Endodermal cell (in vitro differentiated cells): ENCODE results near the gene TLR4. TPM values are rescaled to one million over a fixed set of nuclear protein-coding genes. Genes with fewer than 3 reads are reported as not detected.
A peak's percentile ranks its signal among the peaks of the same experiment; 100 is the strongest.

ENCODE experiments used
- DNase-seq: peaks from one replicate; pipeline ENCODE4 v3.0.0-alpha.2; 2017
- H3K27ac ChIP-seq: 2 replicates; pipeline ENCODE4 v1.5.1; 2013; ENCODE audit warnings: mild to moderate bottlenecking, low read depth, low read length, moderate library complexity
- H3K27me3 ChIP-seq: 2 replicates; pipeline ENCODE4 v1.6.1; 2013; ENCODE audit warnings: mild to moderate bottlenecking, low read length, moderate library complexity; ENCODE audit not compliant: insufficient read depth, control insufficient read depth, poor library complexity, severe bottlenecking
- H3K36me3 ChIP-seq: 2 replicates; pipeline ENCODE4 v1.7.0; 2013; ENCODE audit warnings: mild to moderate bottlenecking, low read length, moderate library complexity; ENCODE audit not compliant: control insufficient read depth, insufficient read depth
- H3K4me1 ChIP-seq: one replicate; pipeline ENCODE4 v1.7.0; 2013; ENCODE audit warnings: low read length; ENCODE audit not compliant: control insufficient read depth, insufficient read depth
- H3K4me3 ChIP-seq: 2 replicates; pipeline ENCODE4 v1.5.1; 2013; ENCODE audit warnings: mild to moderate bottlenecking, low read length, moderate library complexity
- H3K9ac ChIP-seq: 2 replicates; pipeline ENCODE4 v1.6.1; 2013; ENCODE audit warnings: mild to moderate bottlenecking, low read length, moderate library complexity; ENCODE audit not compliant: poor library complexity, severe bottlenecking; ENCODE audit errors: extremely low read depth
- H3K9me3 ChIP-seq: 2 replicates; pipeline ENCODE4 v1.6.1; 2013; ENCODE audit warnings: mild to moderate bottlenecking, low read length, moderate library complexity; ENCODE audit not compliant: control insufficient read depth
- H3K27ac Mint-ChIP-seq: 2 replicates; pipeline ENCODE4 v1.8.0; 2020; ENCODE audit warnings: mixed read lengths
- H3K27me3 Mint-ChIP-seq: 2 replicates; pipeline ENCODE4 v1.8.0; 2021; ENCODE audit warnings: mild to moderate bottlenecking, mixed read lengths; ENCODE audit not compliant: insufficient read depth
- H3K36me3 Mint-ChIP-seq: 2 replicates; pipeline ENCODE4 v1.8.0; 2020; ENCODE audit warnings: low read depth, mixed read lengths
- H3K4me1 Mint-ChIP-seq: 2 replicates; pipeline ENCODE4 v1.8.0; 2020; ENCODE audit warnings: mixed read lengths
- H3K4me3 Mint-ChIP-seq: 2 replicates; pipeline ENCODE4 v1.8.0; 2020; ENCODE audit warnings: mild to moderate bottlenecking, moderate library complexity, mixed read lengths
- H3K9me3 Mint-ChIP-seq: 2 replicates; pipeline ENCODE4 v1.8.0; 2020; ENCODE audit warnings: mild to moderate bottlenecking, mixed read lengths
- CTCF ChIP-seq: fragments of 200-600 bp; sonication (generic); conservative IDR thresholded peaks from 2 replicates; pipeline ENCODE4 v1.5.0; 2021; ENCODE audit warnings: antibody characterized with exemption, mild to moderate bottlenecking
- WGBS, 2 experiments: methylation state at CpG; one replicate each; pipeline versions ENCODE4 v1.1.5 to v1.1.7; 2013; ENCODE audit warnings: missing lambda C conversion rate in 2 of 2, mixed read lengths in 1 of 2; ENCODE audit not compliant: insufficient coverage in 1 of 2, insufficient read length in 1 of 2; 5-methylcytosine and 5-hydroxymethylcytosine counted together
- long read RNA-seq, 4 experiments: library from polyadenylated mRNA in 2 of 4; library from RNA in 1 of 4; library from capped mRNA in 1 of 4; stranded (forward) in 3 of 4; unstranded in 1 of 4; transcript quantifications; one replicate each; pipeline ENCODE4 v2.0.0, GENCODE V29; 2020 to 2021; ENCODE audit warnings: inconsistent platforms in 1 of 4
- polyA plus RNA-seq, 2 experiments: library from polyadenylated mRNA; stranded (reverse); fragments of 50-300 nt; gene quantifications; one replicate each; pipeline ENCODE4 v1.2.3, GENCODE V29; 2013
- total RNA-seq, 2 donors: library from RNA; stranded (reverse); fragmentation: NEBNext Ultra II Directional in 1 of 2; extraction: Animal tissue kit (Norgen Biotek cat#: 25700) in 1 of 2; gene quantifications; 2 replicates in 1 of 2; 3 replicates in 1 of 2; pipeline ENCODE4 v1.2.1, GENCODE V29; 2021

Gene TLR4
- total RNA-seq = under 1 TPM in 1 of 2 donors, not detected in 1; 0.07 TPM
- polyA plus RNA-seq (2013, experiment 1 of 2) = 1.1 TPM
- polyA plus RNA-seq (2013, experiment 2 of 2) = 1.8 TPM
- long read RNA-seq, experiment 1 = 0 reads
- long read RNA-seq, experiment 2 = 0 reads
- long read RNA-seq, experiment 3, full-length matches to known transcripts = 1 of 1 reads
- long read RNA-seq, experiment 3, partial matches to known transcripts = 0 of 1 reads
- long read RNA-seq, experiment 3, other reads (novel, unspliced or antisense) = 0 of 1 reads
- long read RNA-seq, experiment 4 = 0 reads

GRCh38 chr9:117704024-117704575 is at the start of gene TLR4:
TSS of gene TLR4 (plus strand) at chr9:117704403. CDS start at chr9:117704473, 70 bp downstream.
- H3K9ac ChIP-seq = no peak within 1 kb of the TSS
- H3K27me3 Mint-ChIP-seq = no peaks in the 10 kb centered on the region
- TF ChIP-seq CTCF = no peak
- no peak within 1 kb of the TSS for H3K27ac ChIP-seq
- H3K4me3 ChIP-seq = no peak within 1 kb of the TSS
- no peaks in the 10 kb centered on the region for H3K4me1 ChIP-seq
- no peaks in the 10 kb centered on the region for H3K9me3 ChIP-seq
- H3K27me3 ChIP-seq = no peaks in the 10 kb centered on the region
- no peaks in the 10 kb centered on the region for H3K36me3 ChIP-seq
- H3K4me1 Mint-ChIP-seq = peaks cover 19% of the 10 kb centered on the region
- no peak within 1 kb of the TSS for H3K27ac Mint-ChIP-seq
- H3K4me3 Mint-ChIP-seq = no peak within 1 kb of the TSS
- H3K36me3 Mint-ChIP-seq = no peaks in the 10 kb centered on the region
- DNase-seq = peak; percentile 58
- WGBS, 2 experiments = 58 to 75% methylated on average over 8 to 13 of the region's 13 CpGs
- H3K9me3 Mint-ChIP-seq = no peaks in the 10 kb centered on the region

- H3K27me3 Mint-ChIP-seq = peaks cover under 1% of the 10 kb centered on the region
- no peak overlapping the region for H3K9ac ChIP-seq
- H3K4me3 Mint-ChIP-seq = no peak overlapping the region
- H3K9me3 Mint-ChIP-seq = no peaks in the 10 kb centered on the region
- TF ChIP-seq CTCF = no peak
- H3K4me1 ChIP-seq = no peaks in the 10 kb centered on the region
- no peak overlapping the region for H3K27ac ChIP-seq
- 97% methylated on average over 2 of the region's 2 CpGs; no CpG with 5 or more reads in 1 of the 2 experiments for WGBS, 2 experiments
- H3K9me3 ChIP-seq = no peaks in the 10 kb centered on the region
- no peak overlapping the region for H3K27ac Mint-ChIP-seq
- no peaks in the 10 kb centered on the region for H3K27me3 ChIP-seq
- H3K36me3 Mint-ChIP-seq = no peaks in the 10 kb centered on the region
- no peak overlapping the region for H3K4me3 ChIP-seq
- H3K4me1 Mint-ChIP-seq = no peaks in the 10 kb centered on the region
- DNase-seq = no peak
- no peaks in the 10 kb centered on the region for H3K36me3 ChIP-seq
Observed at GRCh38 chr9:117656002-117656401, 48.2 kb upstream of the TLR4 start.

GRCh38 chr9:117662651-117663050 is 41.6 kb upstream of the TLR4 start:
- TF ChIP-seq CTCF = no peak
- no peaks in the 10 kb centered on the region for H3K36me3 ChIP-seq
- H3K27me3 Mint-ChIP-seq = no peaks in the 10 kb centered on the region
- H3K36me3 Mint-ChIP-seq = no peaks in the 10 kb centered on the region
- H3K4me3 Mint-ChIP-seq = no peak overlapping the region
- H3K4me3 ChIP-seq = peak overlapping the region; percentile 48
- no peaks in the 10 kb centered on the region for H3K27me3 ChIP-seq
- peaks cover 19% of the 10 kb centered on the region for H3K9me3 ChIP-seq
- H3K27ac Mint-ChIP-seq = no peak overlapping the region
- H3K4me1 Mint-ChIP-seq = peaks cover 9% of the 10 kb centered on the region
- 79 to 100% methylated on average over 2 to 3 of the region's 3 CpGs for WGBS, 2 experiments
- no peak for DNase-seq
- no peak overlapping the region for H3K27ac ChIP-seq
- H3K9ac ChIP-seq = no peak overlapping the region
- H3K4me1 ChIP-seq = no peaks in the 10 kb centered on the region
- peaks cover 9% of the 10 kb centered on the region for H3K9me3 Mint-ChIP-seq
